Suprapubic skin (tissue), 4 donors: Measurements from ENCODE around the gene ADGRB3. TPM values are rescaled to one million over a fixed set of nuclear protein-coding genes. Genes with fewer than 3 reads are reported as not detected.

ENCODE experiments used
- DNase-seq, 2 donors: peaks; one replicate each; pipeline ENCODE4 v3.0.0-alpha.2; 2019; ENCODE audit warnings: low spot score in 2 of 2
- H3K27ac ChIP-seq: fragments of 200-600 bp; sonication (generic); one replicate; pipeline ENCODE4 v1.5.1; 2019
- H3K27me3 ChIP-seq: fragments of 200-600 bp; sonication (generic); one replicate; pipeline ENCODE4 v1.5.1; 2019
- H3K36me3 ChIP-seq: fragments of 200-600 bp; sonication (generic); one replicate; pipeline ENCODE4 v1.5.1; 2019
- H3K4me1 ChIP-seq: fragments of 200-600 bp; sonication (generic); one replicate; pipeline ENCODE4 v1.5.1; 2019
- H3K4me3 ChIP-seq: fragments of 200-600 bp; sonication (generic); one replicate; pipeline ENCODE4 v1.5.1; 2019; ENCODE audit warnings: mild to moderate bottlenecking
- H3K9me3 ChIP-seq: fragments of 200-600 bp; sonication (generic); one replicate; pipeline ENCODE4 v1.5.1; 2019
- CTCF ChIP-seq, 2 donors: fragments of 200-600 bp in 1 of 2; fragments of 450-650 bp in 1 of 2; sonication (generic) in 1 of 2; IDR thresholded peaks; one replicate each; pipeline ENCODE4 v1.5.1; 2016 to 2019; ENCODE audit warnings: antibody characterized with exemption in 2 of 2, mild to moderate bottlenecking in 1 of 2, moderate library complexity in 1 of 2
- EP300 ChIP-seq: sonication (generic); formaldehyde crosslinking; IDR thresholded peaks from one replicate; pipeline ENCODE4 v1.6.1; 2017; ENCODE audit warnings: antibody characterized with exemption
- POLR2A ChIP-seq, 2 donors: fragments of 450-650 bp; IDR thresholded peaks; one replicate each; pipeline ENCODE4 v1.6.1; 2017; ENCODE audit warnings: antibody characterized with exemption in 2 of 2, mild to moderate bottlenecking in 2 of 2, moderate library complexity in 2 of 2
- POLR2AphosphoS5 ChIP-seq, 3 donors: sonication (generic); formaldehyde crosslinking; IDR thresholded peaks; one replicate each; pipeline ENCODE4 v1.6.1; 2017; ENCODE audit warnings: antibody characterized with exemption in 3 of 3
- WGBS: methylation state at CpG from one replicate; pipeline ENCODE4 v1.1.5; 2018; 5-methylcytosine and 5-hydroxymethylcytosine counted together
- total RNA-seq, 4 donors: library from RNA; depleted of rRNA; stranded (reverse); fragments of >200 nt; gene quantifications; one replicate each; pipeline ENCODE4 v1.1.0, GENCODE V29; 2016

The ADGRB3 gene
- total RNA-seq, 4 donors from 2014 or later = 0.42 to 2.2 (median 1.3) TPM

- WGBS = 74% methylated on average over 2 of the region's 2 CpGs
- no peaks in the 10 kb centered on the region for H3K4me1 ChIP-seq
- H3K9me3 ChIP-seq = no peaks in the 10 kb centered on the region
- no peak overlapping the region for H3K4me3 ChIP-seq
- no peaks in the 10 kb centered on the region for H3K27me3 ChIP-seq
- no peak for DNase-seq
- H3K27ac ChIP-seq = no peak overlapping the region
- TF ChIP-seq EP300 (no peak), POLR2AphosphoS5 (IDR thresholded peaks at IDR 0.05) (no peak), CTCF (IDR thresholded peaks at IDR 0.05) (no peak), POLR2A (IDR thresholded peaks at IDR 0.05) (no peak)
- H3K36me3 ChIP-seq = no peaks in the 10 kb centered on the region
Observed at GRCh38 chr6:69012211-69012610, 377.1 kb downstream of the ADGRB3 start.

- WGBS = 75% methylated on average over 4 of the region's 4 CpGs
- Histone ChIP-seq H3K9me3 (no peaks in the 10 kb centered on the region), H3K27ac (no peak overlapping the region), H3K4me1 (no peaks in the 10 kb centered on the region), H3K4me3 (no peak overlapping the region), H3K27me3 (no peaks in the 10 kb centered on the region), H3K36me3 (no peaks in the 10 kb centered on the region)
- no peak for DNase-seq
- TF ChIP-seq CTCF (IDR thresholded peaks at IDR 0.05) (no peak), POLR2A (IDR thresholded peaks at IDR 0.05) (no peak), EP300 (no peak), POLR2AphosphoS5 (IDR thresholded peaks at IDR 0.05) (no peak)
Observed at GRCh38 chr6:69012876-69013275, 377.8 kb downstream of the ADGRB3 start.

GRCh38 chr6:69018906-69019305 is 383.8 kb downstream of the ADGRB3 start:
- 97% methylated on average over 1 of the region's 1 CpG for WGBS
- H3K27me3 ChIP-seq = no peaks in the 10 kb centered on the region
- TF ChIP-seq EP300 = no peak
- no peak for TF ChIP-seq POLR2AphosphoS5 (IDR thresholded peaks at IDR 0.05)
- TF ChIP-seq POLR2A (IDR thresholded peaks at IDR 0.05) = no peak
- TF ChIP-seq CTCF (IDR thresholded peaks at IDR 0.05) = no peak
- no peak for DNase-seq
- no peaks in the 10 kb centered on the region for H3K36me3 ChIP-seq
- H3K4me3 ChIP-seq = no peak overlapping the region
- H3K27ac ChIP-seq = no peak overlapping the region
- no peaks in the 10 kb centered on the region for H3K4me1 ChIP-seq
- H3K9me3 ChIP-seq = no peaks in the 10 kb centered on the region

GRCh38 chr6:69019832-69020231 is 384.8 kb downstream of the ADGRB3 start:
- Histone ChIP-seq H3K4me1 (no peaks in the 10 kb centered on the region), H3K9me3 (no peaks in the 10 kb centered on the region), H3K36me3 (no peaks in the 10 kb centered on the region), H3K4me3 (no peak overlapping the region), H3K27ac (no peak overlapping the region), H3K27me3 (no peaks in the 10 kb centered on the region)
- no peak for DNase-seq
- WGBS = 84% methylated on average over 4 of the region's 4 CpGs
- TF ChIP-seq EP300 = no peak
- TF ChIP-seq CTCF (IDR thresholded peaks at IDR 0.05) = no peak
- no peak for TF ChIP-seq POLR2AphosphoS5 (IDR thresholded peaks at IDR 0.05)
- no peak for TF ChIP-seq POLR2A (IDR thresholded peaks at IDR 0.05)

- Histone ChIP-seq H3K4me3 (no peak overlapping the region), H3K27me3 (no peaks in the 10 kb centered on the region), H3K9me3 (no peaks in the 10 kb centered on the region), H3K4me1 (no peaks in the 10 kb centered on the region), H3K36me3 (no peaks in the 10 kb centered on the region), H3K27ac (no peak overlapping the region)
- DNase-seq = no peak
- TF ChIP-seq POLR2AphosphoS5 (IDR thresholded peaks at IDR 0.05) (no peak), CTCF (IDR thresholded peaks at IDR 0.05) (no peak), EP300 (no peak), POLR2A (IDR thresholded peaks at IDR 0.05) (no peak)
- 44% methylated on average over 1 of the region's 1 CpG for WGBS
Observed at GRCh38 chr6:69022993-69023392, 387.9 kb downstream of the ADGRB3 start.
